H1 (cell line): Measurements from ENCODE around the gene SLC17A4. TPM values are rescaled to one million over a fixed set of nuclear protein-coding genes. Genes with fewer than 3 reads are reported as not detected.

ENCODE experiments used
- CTCF ChIA-PET: fragments of 300-600 bp; sonication (Branson Sonifier 250); formaldehyde crosslinking; loops from one replicate; lab custom pipeline; 2021; ENCODE audit not compliant: partially characterized antibody; lab: Charles Lee
- POLR2A ChIA-PET: fragments of 300-600 bp; sonication (Branson Sonifier 250); formaldehyde crosslinking; loops from one replicate; lab custom pipeline; 2021; ENCODE audit warnings: inconsistent platforms; ENCODE audit not compliant: partially characterized antibody; lab: Charles Lee
- DNase-seq, 2 experiments: peaks; one replicate each; pipeline versions ENCODE4 v3.0.0 to v3.0.0-alpha.2; 2010 to 2022; ENCODE audit warnings: low spot score in 2 of 2, low read depth in 1 of 2, mixed read lengths in 1 of 2
- FAIRE-seq: peaks from 2 replicates; lab custom pipeline; 2011; peaks lifted over from hg19 to GRCh38; lab: Jason Lieb, UNC
- H2AFZ ChIP-seq: 2 replicates; pipeline ENCODE4 v1.8.1; 2012; ENCODE audit warnings: low read length, inconsistent platforms
- H2AK5ac ChIP-seq: 2 replicates; pipeline ENCODE4 v1.6.1; 2013; ENCODE audit warnings: low read depth, low read length
- H2BK120ac ChIP-seq: replicated peaks from 2 replicates; pipeline ENCODE3; 2013; ENCODE audit warnings: low read depth, low read length, inconsistent platforms
- H2BK12ac ChIP-seq: 2 replicates; pipeline ENCODE4 v1.6.1; 2013; ENCODE audit warnings: low read depth, low read length
- H2BK15ac ChIP-seq: 2 replicates; pipeline ENCODE4 v1.6.1; 2013; ENCODE audit warnings: low read length
- H2BK20ac ChIP-seq: 2 replicates; pipeline ENCODE4 v1.6.1; 2013; ENCODE audit warnings: low read length
- H2BK5ac ChIP-seq: 2 replicates; pipeline ENCODE4 v1.6.1; 2013; ENCODE audit warnings: low read depth, low read length
- H3K14ac ChIP-seq: 2 replicates; pipeline ENCODE4 v1.6.1; 2013; ENCODE audit warnings: inconsistent platforms; ENCODE audit not compliant: insufficient read length
- H3K18ac ChIP-seq: 2 replicates; pipeline ENCODE4 v1.6.1; 2013; ENCODE audit warnings: low read length; ENCODE audit errors: extremely low read depth
- H3K23ac ChIP-seq: 2 replicates; pipeline ENCODE4 v1.6.1; 2013; ENCODE audit warnings: inconsistent platforms; ENCODE audit not compliant: insufficient read length
- H3K23me2 ChIP-seq: 2 replicates; pipeline ENCODE4 v1.6.1; 2013; ENCODE audit warnings: low read depth, low read length
- H3K27ac ChIP-seq: 2 replicates; pipeline ENCODE4 v1.6.1; 2011; ENCODE audit warnings: low read depth, low read length, inconsistent platforms
- H3K27me3 ChIP-seq, 4 experiments: replicated peaks in 1 of 4; 1 replicate in 1 of 4; 2 replicates in 3 of 4; pipeline versions ENCODE4 v1.6.1 to v1.8.1; 2011 to 2013; ENCODE audit warnings: low read length in 3 of 4, mild to moderate bottlenecking in 3 of 4, inconsistent platforms in 2 of 4, mixed read lengths in 2 of 4, moderate library complexity in 1 of 4; ENCODE audit not compliant: control insufficient read depth in 3 of 4, insufficient read depth in 3 of 4; ENCODE audit errors: extremely low read depth in 1 of 4
- H3K36me3 ChIP-seq, 4 experiments: 2 replicates each; pipeline versions ENCODE4 v1.6.1 to v1.8.1; 2011 to 2013; ENCODE audit warnings: mild to moderate bottlenecking in 4 of 4, low read length in 3 of 4, moderate library complexity in 2 of 4, control low read depth in 1 of 4, inconsistent platforms in 1 of 4; ENCODE audit not compliant: insufficient read depth in 4 of 4, control insufficient read depth in 2 of 4
- H3K4ac ChIP-seq: replicated peaks from 2 replicates; pipeline ENCODE3; 2013; ENCODE audit warnings: low read length, low read depth, mixed read lengths, inconsistent platforms; ENCODE audit not compliant: insufficient read length
- H3K4me1 ChIP-seq, 4 experiments: replicated peaks in 1 of 4; 1 replicate in 1 of 4; 2 replicates in 3 of 4; pipeline versions ENCODE4 v1.6.1 to v1.8.1; 2011 to 2013; ENCODE audit warnings: low read length in 3 of 4, inconsistent platforms in 2 of 4, mixed read lengths in 1 of 4; ENCODE audit not compliant: insufficient read depth in 4 of 4, control insufficient read depth in 3 of 4
- H3K4me2 ChIP-seq, 2 experiments: 2 replicates each; pipeline versions ENCODE4 v1.6.1 to v1.8.1; 2011 to 2013; ENCODE audit warnings: low read depth in 2 of 2, low read length in 2 of 2, control low read depth in 1 of 2, inconsistent platforms in 1 of 2, mild to moderate bottlenecking in 1 of 2; ENCODE audit not compliant: insufficient read depth in 1 of 2
- H3K4me3 ChIP-seq, 4 experiments: fragments of 200-600, 300-600 bp in 1 of 4; sonication (generic), shearing (Covaris generic), sonication (Bioruptor Twin) in 1 of 4; 2 replicates each; pipeline versions ENCODE4 v1.5.1 to v1.8.1; 2011 to 2016; ENCODE audit warnings: low read length in 4 of 4, low read depth in 3 of 4, control low read depth in 2 of 4, inconsistent platforms in 2 of 4, mild to moderate bottlenecking in 2 of 4, mixed read lengths in 1 of 4, moderate library complexity in 1 of 4; ENCODE audit not compliant: insufficient read depth in 2 of 4; ENCODE audit errors: extremely low read depth in 1 of 4
- H3K56ac ChIP-seq: replicated peaks from 2 replicates; pipeline ENCODE3; 2013; ENCODE audit warnings: low read depth, mild to moderate bottlenecking, mixed read lengths, low read length, inconsistent platforms; ENCODE audit not compliant: insufficient read length
- H3K79me1 ChIP-seq: 2 replicates; pipeline ENCODE4 v1.6.1; 2013; ENCODE audit warnings: low read depth, low read length, control low read depth
- H3K79me2 ChIP-seq, 2 experiments: 2 replicates each; pipeline versions ENCODE4 v1.6.1 to v1.8.1; 2012 to 2013; ENCODE audit warnings: low read length in 2 of 2, mild to moderate bottlenecking in 2 of 2, inconsistent platforms in 1 of 2; ENCODE audit not compliant: insufficient read depth in 2 of 2, control insufficient read depth in 1 of 2
- H3K9ac ChIP-seq, 4 experiments: replicated peaks in 1 of 4; 1 replicate in 1 of 4; 2 replicates in 3 of 4; pipeline versions ENCODE4 v1.6.1 to v1.8.1; 2011 to 2013; ENCODE audit warnings: low read depth in 3 of 4, low read length in 3 of 4, control low read depth in 2 of 4, mild to moderate bottlenecking in 2 of 4, moderate library complexity in 2 of 4, inconsistent platforms in 1 of 4; ENCODE audit errors: extremely low read depth in 1 of 4
- H3K9me3 ChIP-seq, 2 experiments: 2 replicates each; pipeline versions ENCODE4 v1.6.1 to v1.8.1; 2012 to 2013; ENCODE audit warnings: mild to moderate bottlenecking in 2 of 2, moderate library complexity in 2 of 2, control low read depth in 1 of 2, inconsistent platforms in 1 of 2, low read depth in 1 of 2, low read length in 1 of 2, mixed read lengths in 1 of 2; ENCODE audit not compliant: insufficient read depth in 2 of 2
- H4K20me1 ChIP-seq, 2 experiments: replicated peaks in 1 of 2; 2 replicates each; pipeline versions ENCODE3 to v1.8.1; 2011 to 2013; ENCODE audit warnings: inconsistent platforms in 2 of 2, low read length in 2 of 2, mild to moderate bottlenecking in 1 of 2; ENCODE audit not compliant: insufficient read depth in 2 of 2, control insufficient read depth in 1 of 2
- H4K5ac ChIP-seq: 2 replicates; pipeline ENCODE4 v1.6.1; 2013; ENCODE audit warnings: low read length, low read depth, mixed read lengths, inconsistent platforms; ENCODE audit not compliant: insufficient read length
- H4K8ac ChIP-seq: 2 replicates; pipeline ENCODE4 v1.8.0; 2013; ENCODE audit warnings: mild to moderate bottlenecking, moderate library complexity, low read length, inconsistent platforms; ENCODE audit not compliant: insufficient read depth; ENCODE audit errors: extremely low read depth
- H4K91ac ChIP-seq: replicated peaks from 2 replicates; pipeline ENCODE3; 2013; ENCODE audit warnings: low read length, mixed read lengths, inconsistent platforms; ENCODE audit not compliant: insufficient read length
- CHD1 ChIP-seq: IDR thresholded peaks from 2 replicates; pipeline ENCODE4 v1.6.1; 2012; ENCODE audit warnings: low read depth, low read length, improper control_type of control experiment
- CREB1 ChIP-seq: IDR thresholded peaks from 2 replicates; pipeline ENCODE4 v1.6.1; 2012; ENCODE audit warnings: inconsistent platforms
- EZH2 ChIP-seq: fragments of 200-600 bp; sonication (generic); IDR thresholded peaks from 2 replicates; pipeline ENCODE4 v1.7.1; 2012; ENCODE audit warnings: low read depth, mild to moderate bottlenecking, moderate library complexity, low read length, inconsistent platforms; ENCODE audit not compliant: severe bottlenecking
- HDAC2 ChIP-seq, 2 experiments: fragments of 300-600 bp in 1 of 2; sonication (generic) in 1 of 2; IDR thresholded peaks; 2 replicates each; pipeline ENCODE4 v1.6.1; 2011 to 2012; ENCODE audit warnings: low read depth in 2 of 2, low read length in 2 of 2, mild to moderate bottlenecking in 2 of 2, moderate library complexity in 2 of 2, borderline replicate concordance in 1 of 2, inconsistent platforms in 1 of 2
- JUND ChIP-seq: IDR thresholded peaks from 2 replicates; pipeline ENCODE4 v1.6.1; 2011; ENCODE audit warnings: mild to moderate bottlenecking, improper control_type of control experiment, low read length
- PHF8 ChIP-seq: fragments of 200-600 bp; sonication (generic); conservative IDR thresholded peaks from 2 replicates; pipeline ENCODE4 v1.7.1; 2012; ENCODE audit warnings: low read depth, mild to moderate bottlenecking, inconsistent platforms, low read length, moderate library complexity
- SAP30 ChIP-seq: fragments of 300-600 bp; sonication (generic); IDR thresholded peaks from 2 replicates; pipeline ENCODE4 v1.7.1; 2012; ENCODE audit warnings: low read length, moderate library complexity, mild to moderate bottlenecking, inconsistent platforms; ENCODE audit not compliant: insufficient read depth, insufficient replicate concordance
- SP4 ChIP-seq: IDR thresholded peaks from 2 replicates; pipeline ENCODE4 v1.6.1; 2012; ENCODE audit warnings: low read length, inconsistent platforms
- SRF ChIP-seq: IDR thresholded peaks from 2 replicates; pipeline ENCODE4 v1.6.1; 2011; ENCODE audit warnings: mild to moderate bottlenecking, low read depth, low read length, moderate library complexity
- WGBS, 2 experiments: shearing (Covaris generic) in 1 of 2; methylation state at CpG; one replicate each; pipeline versions ENCODE4 v1.1.6 to v1.1.7; 2013 to 2015; ENCODE audit warnings: low lambda C conversion rate in 2 of 2, mixed read lengths in 2 of 2, inconsistent platforms in 1 of 2, low coverage in 1 of 2, missing lambda C conversion rate in 1 of 2; ENCODE audit not compliant: insufficient replicate concordance in 2 of 2, insufficient coverage in 1 of 2, insufficient read length in 1 of 2; ENCODE audit errors: extremely low coverage in 1 of 2, missing lambda C conversion rate in 1 of 2; 5-methylcytosine and 5-hydroxymethylcytosine counted together
- polyA plus RNA-seq, 7 experiments: library from polyadenylated mRNA; depleted of rRNA in 3 of 7; stranded (reverse) in 5 of 7; unstranded in 2 of 7; fragments of >200 nt in 5 of 7; fragments of 200-250 nt in 2 of 7; gene quantifications; 1 replicate in 5 of 7; 2 replicates in 1 of 7; 4 replicates in 1 of 7; pipeline versions ENCODE4 v1.2.1 to v1.2.3, GENCODE V29; 2011 to 2013; ENCODE audit warnings: missing spikeins in 2 of 7, mixed read lengths in 2 of 7
- total RNA-seq: library from RNA; stranded (reverse); fragmentation: NEBNext Ultra II Directional; extraction: Animal tissue kit (Norgen Biotek cat#: 25700); gene quantifications from 2 replicates; pipeline ENCODE4 v1.2.1, GENCODE V29; 2021

SLC17A4 gene
- total and polyA plus RNA-seq, 2 of the 8 experiments (the other 6 are each of a cell fraction or from before 2014, with no cell fraction given), result not detected

DNA sequence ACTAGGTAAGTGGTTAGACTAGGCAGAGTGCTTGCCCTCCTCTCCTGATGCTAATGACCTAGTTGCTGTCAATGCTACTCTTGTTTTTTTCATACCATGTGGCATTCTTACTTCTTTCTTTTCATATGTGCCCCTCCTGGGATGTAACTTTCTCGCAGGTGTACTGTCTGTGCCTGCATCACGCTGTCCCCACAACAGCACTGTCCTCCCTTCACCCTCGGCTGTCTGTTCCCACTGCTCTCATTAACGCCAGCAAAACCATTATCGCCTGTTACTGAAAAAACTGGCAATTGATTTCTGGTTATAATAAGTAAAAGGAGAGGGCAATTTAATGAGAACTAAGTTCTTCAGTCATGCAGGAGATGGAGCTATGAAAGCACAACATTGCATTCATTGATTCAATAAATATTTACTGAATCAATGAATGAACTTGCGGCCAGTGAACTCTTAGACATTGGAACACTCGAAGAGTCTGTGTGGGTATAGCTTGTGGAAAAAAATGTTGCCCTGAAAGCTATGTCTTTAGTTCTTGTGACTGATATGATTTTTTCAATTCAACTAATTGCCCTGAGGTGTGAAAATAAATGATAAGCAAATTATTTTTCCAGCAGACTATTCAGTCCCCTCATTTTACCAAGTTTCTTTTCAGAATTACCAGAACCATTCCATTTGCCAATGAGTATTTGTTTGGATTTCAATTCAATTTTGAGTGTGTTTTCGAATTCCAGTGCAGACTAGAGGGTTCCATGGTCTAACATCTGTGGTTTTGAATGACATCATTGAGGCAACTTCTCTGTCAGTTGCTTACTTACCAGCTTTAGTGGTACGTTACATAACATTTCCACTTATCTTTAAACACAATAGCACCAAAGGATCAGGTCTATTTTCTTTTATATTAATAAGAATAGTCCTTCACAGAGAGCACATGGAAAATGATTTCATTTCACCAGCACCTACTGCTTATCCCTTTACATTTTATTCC is 2.1 kb downstream of the SLC17A4 start:
- Histone ChIP-seq H4K8ac (no peak overlapping the region), H2BK20ac (no peak overlapping the region), H3K4me1 (no peaks in the 10 kb centered on the region), H3K27me3 (no peaks in the 10 kb centered on the region), H4K91ac (no peak overlapping the region), H3K27ac (no peak overlapping the region), H3K4me3 (no peak overlapping the region), H3K56ac (no peak overlapping the region), H2BK12ac (no peak overlapping the region), H3K18ac (no peak overlapping the region), H4K20me1 (no peaks in the 10 kb centered on the region), H3K79me2 (no peaks in the 10 kb centered on the region), H3K23me2 (no peaks in the 10 kb centered on the region; the same call in 1 of the 2 replicates), H2BK5ac (no peak overlapping the region), H3K23ac (no peak overlapping the region), H3K4ac (no peak overlapping the region), H2AFZ (no peak overlapping the region), H2AK5ac (no peak overlapping the region), H3K9me3 (no peaks in the 10 kb centered on the region), H4K5ac (no peak overlapping the region), H3K79me1 (no peaks in the 10 kb centered on the region), H2BK15ac (no peak overlapping the region), H2BK120ac (no peak overlapping the region), H3K14ac (no peak overlapping the region), H3K9ac (no peak overlapping the region), H3K36me3 (no peaks in the 10 kb centered on the region), H3K4me2 (no peak overlapping the region)
- no peak for DNase-seq
- CTCF ChIA-PET, result interaction anchor here (1.3 kb wide), 1 partner anchor 9 kb away, joined by 6 read pairs; no protein-coding TSS in a partner anchor
- no peak for TF ChIP-seq SAP30
- TF ChIP-seq SP4, result no peak
- no peak for TF ChIP-seq CHD1
- TF ChIP-seq JUND, result no peak
- TF ChIP-seq CREB1, result no peak
- no peak for TF ChIP-seq HDAC2 (IDR thresholded peaks at IDR 0.05; ENCODE audit: borderline replicate concordance in 1 of 2, low read depth in 2 of 2, low read length in 2 of 2)
- no peak for TF ChIP-seq SRF
- TF ChIP-seq PHF8, result no peak
- TF ChIP-seq EZH2, result no peak
- POLR2A ChIA-PET, result no interaction called here
- no peak for FAIRE-seq
- WGBS, 2 experiments, result 84% methylated on average over 9 of the region's 9 CpGs; no CpG with 5 or more reads in 1 of the 2 experiments
